Neural cell (in vitro differentiated cells): Measurements from ENCODE around the gene EIF4EBP2. TPM values are rescaled to one million over a fixed set of nuclear protein-coding genes. Genes with fewer than 3 reads are reported as not detected.

Source experiments
- H2AFZ ChIP-seq: fragments of 200-600, 300-800 bp; sonication (generic), shearing (Covaris generic); 2 replicates; pipeline ENCODE4 v1.6.0; 2014; ENCODE audit warnings: low read depth, mild to moderate bottlenecking, antibody characterized with exemption, low read length, moderate library complexity
- H3F3A ChIP-seq: fragments of 200-600 bp; shearing (Covaris generic); 2 replicates; pipeline ENCODE4 v1.6.1; 2016; ENCODE audit warnings: mild to moderate bottlenecking, moderate library complexity, mixed read lengths, antibody characterized with exemption, low read length; ENCODE audit not compliant: insufficient read depth, poor library complexity, severe bottlenecking
- H3K27ac ChIP-seq: fragments of 200-600, 300-800 bp; sonication (generic), shearing (Covaris generic); 2 replicates; pipeline ENCODE4 v1.5.1; 2014; ENCODE audit warnings: mild to moderate bottlenecking, low read length, moderate library complexity
- H3K27me3 ChIP-seq: fragments of 300-800, 200-600 bp; sonication (generic), shearing (Covaris generic); 2 replicates; pipeline ENCODE4 v1.6.0; 2014; ENCODE audit warnings: mild to moderate bottlenecking, low read depth, low read length, moderate library complexity; ENCODE audit not compliant: insufficient read depth
- H3K36me3 ChIP-seq: fragments of 300-800, 200-600 bp; sonication (generic), shearing (Covaris generic); 2 replicates; pipeline ENCODE4 v1.5.1; 2014; ENCODE audit warnings: mild to moderate bottlenecking, antibody characterized with exemption, low read length, moderate library complexity; ENCODE audit not compliant: insufficient read depth
- H3K4me2 ChIP-seq: fragments of 300-800, 200-600 bp; sonication (generic), shearing (Covaris generic); 2 replicates; pipeline ENCODE4 v1.6.0; 2014; ENCODE audit warnings: mild to moderate bottlenecking, low read length
- H3K4me3 ChIP-seq: fragments of 300-800, 200-600 bp; sonication (generic), shearing (Covaris generic); 2 replicates; pipeline ENCODE4 v1.5.1; 2014; ENCODE audit warnings: mild to moderate bottlenecking, low read length, moderate library complexity
- H3K79me2 ChIP-seq: fragments of 200-600 bp; shearing (Covaris generic); replicated peaks from 2 replicates; pipeline ENCODE4 v1.6.0; 2014; ENCODE audit warnings: mild to moderate bottlenecking, low read length, moderate library complexity; ENCODE audit not compliant: insufficient read depth
- H3K9ac ChIP-seq: fragments of 300-800, 200-600 bp; sonication (generic), shearing (Covaris generic); 2 replicates; pipeline ENCODE4 v1.6.1; 2016; ENCODE audit warnings: mild to moderate bottlenecking, low read length, mixed read lengths
- H3K9me2 ChIP-seq: fragments of 200-600 bp; shearing (Covaris generic); 2 replicates; pipeline ENCODE4 v1.6.1; 2016; ENCODE audit warnings: mild to moderate bottlenecking, low read length, mixed read lengths; ENCODE audit not compliant: insufficient read depth
- H3K9me3 ChIP-seq: fragments of 200-600, 300-800 bp; sonication (generic), shearing (Covaris generic); 2 replicates; pipeline ENCODE4 v1.6.1; 2016; ENCODE audit warnings: mild to moderate bottlenecking, mixed run types, low read length, moderate library complexity, mixed read lengths
- H4K20me1 ChIP-seq: fragments of 200-600 bp; shearing (Covaris generic); 2 replicates; pipeline ENCODE4 v1.6.1; 2016; ENCODE audit warnings: mild to moderate bottlenecking, mixed run types; ENCODE audit not compliant: insufficient read depth
- CTCF ChIP-seq: fragments of 450-650 bp; IDR thresholded peaks from 2 replicates; pipeline ENCODE4 v1.5.1; 2014; ENCODE audit warnings: antibody characterized with exemption, mild to moderate bottlenecking, moderate library complexity; ENCODE audit not compliant: poor library complexity, severe bottlenecking
- EP300 ChIP-seq: fragments of 450-650 bp; conservative IDR thresholded peaks from 2 replicates; pipeline ENCODE4 v1.6.1; 2014; ENCODE audit warnings: antibody characterized with exemption, mild to moderate bottlenecking, moderate library complexity; ENCODE audit not compliant: poor library complexity, severe bottlenecking
- EZH2 ChIP-seq: fragments of 200-600, 300-800 bp; shearing (Covaris generic), sonication (generic); IDR thresholded peaks from 2 replicates; pipeline ENCODE4 v1.6.1; 2014; ENCODE audit warnings: antibody characterized with exemption, low read length, borderline replicate concordance, mild to moderate bottlenecking; ENCODE audit not compliant: insufficient read depth, poor library complexity, severe bottlenecking
- MXI1 ChIP-seq: fragments of 450-650 bp; conservative IDR thresholded peaks from 2 replicates; pipeline ENCODE4 v1.6.1; 2014; ENCODE audit warnings: antibody characterized with exemption, mild to moderate bottlenecking; ENCODE audit not compliant: poor library complexity, severe bottlenecking
- POLR2AphosphoS5 ChIP-seq: IDR thresholded peaks from 2 replicates; pipeline ENCODE4 v1.6.1; 2012
- RAD21 ChIP-seq: fragments of 450-650 bp; conservative IDR thresholded peaks from 2 replicates; pipeline ENCODE4 v1.6.1; 2014; ENCODE audit warnings: antibody characterized with exemption, mild to moderate bottlenecking, moderate library complexity
- REST ChIP-seq: IDR thresholded peaks from 2 replicates; pipeline ENCODE4 v1.6.1; 2012; ENCODE audit warnings: borderline replicate concordance
- SMC3 ChIP-seq: fragments of 450-650 bp; conservative IDR thresholded peaks from 2 replicates; pipeline ENCODE4 v1.6.1; 2014; ENCODE audit warnings: antibody characterized with exemption, mild to moderate bottlenecking, moderate library complexity; ENCODE audit not compliant: poor library complexity
- TAF1 ChIP-seq: IDR thresholded peaks from 2 replicates; pipeline ENCODE4 v1.6.1; 2012; ENCODE audit warnings: low read depth
- polyA plus RNA-seq: library from polyadenylated mRNA; depleted of rRNA; stranded (reverse); fragments of >200 nt; gene quantifications from 2 replicates; pipeline ENCODE4 v1.2.3, GENCODE V29; 2014

Gene EIF4EBP2
- polyA plus RNA-seq, 1 donor from 2014 or later, result 51.7 TPM

GRCh38 chr10:70412356-70412755, 8.4 kb downstream of the EIF4EBP2 start:
- Histone ChIP-seq H3K27ac (no peak overlapping the region), H4K20me1 (no peaks in the 10 kb centered on the region), H3K4me2 (no peak overlapping the region)

GRCh38 chr10:70417568-70417967, 13.6 kb downstream of the EIF4EBP2 start:
- no peak overlapping the region for H3K4me2 ChIP-seq
- H3K9me3 ChIP-seq, result no peaks in the 10 kb centered on the region
- no peak overlapping the region for H2AFZ ChIP-seq
- no peaks in the 10 kb centered on the region for H4K20me1 ChIP-seq
- H3K79me2 ChIP-seq, result peaks cover 18% of the 10 kb centered on the region
- H3K27ac ChIP-seq, result no peak overlapping the region
- H3F3A ChIP-seq, result no peaks in the 10 kb centered on the region
- no peaks in the 10 kb centered on the region for H3K36me3 ChIP-seq
- no peaks in the 10 kb centered on the region for H3K9me2 ChIP-seq
- H3K9ac ChIP-seq, result no peak overlapping the region
- H3K27me3 ChIP-seq, result no peaks in the 10 kb centered on the region
- no peak overlapping the region for H3K4me3 ChIP-seq
- TF ChIP-seq EP300 (no peak), EZH2 (no peak), TAF1 (no peak), CTCF (no peak), SMC3 (no peak), MXI1 (no peak), POLR2AphosphoS5 (no peak)

More at GRCh38 chr10:70412356-70412755, 8.4 kb downstream of the EIF4EBP2 start:
- Histone ChIP-seq H3K79me2 (peaks cover 54% of the 10 kb centered on the region), H3F3A (no peaks in the 10 kb centered on the region), H3K9me3 (no peaks in the 10 kb centered on the region), H3K9me2 (no peaks in the 10 kb centered on the region), H3K36me3 (no peaks in the 10 kb centered on the region), H2AFZ (no peak overlapping the region), H3K9ac (no peak overlapping the region), H3K4me3 (no peak overlapping the region), H3K27me3 (no peaks in the 10 kb centered on the region)
- TF ChIP-seq MXI1, result no peak
- no peak for TF ChIP-seq REST
- TF ChIP-seq POLR2AphosphoS5, result no peak
- no peak for TF ChIP-seq RAD21
- TF ChIP-seq EZH2, result no peak
- no peak for TF ChIP-seq EP300
- no peak for TF ChIP-seq SMC3
- TF ChIP-seq TAF1, result no peak
- no peak for TF ChIP-seq CTCF
